GM21360 (cell line): ENCODE data around the gene AHNAK.
"Not testable (repeated sequence)": the region's sequence is repeated elsewhere in the genome, so short reads cannot be mapped to it uniquely, and the experiment has no call there.

Experiments
- ATAC-seq: cut with Tn5 transposase; IDR thresholded peaks from one replicate; pipeline ENCODE4 v1.9.1; 2021; ENCODE audit warnings: mild to moderate bottlenecking, moderate library complexity; ENCODE audit not compliant: unreplicated experiment

Gene AHNAK

GRCh38 chr11:62499944-62500649, 46.5 kb downstream of the AHNAK start:
- no peak for ATAC-seq

GRCh38 chr11:62499311-62499943, 47.2 kb downstream of the AHNAK start:
- ATAC-seq = not testable (repeated sequence)

- no peak for ATAC-seq
Observed at GRCh38 chr11:62498492-62499286, 47.9 kb downstream of the AHNAK start.

GRCh38 chr11:62498031-62498430, 48.6 kb downstream of the AHNAK start:
- ATAC-seq = no peak

DNA sequence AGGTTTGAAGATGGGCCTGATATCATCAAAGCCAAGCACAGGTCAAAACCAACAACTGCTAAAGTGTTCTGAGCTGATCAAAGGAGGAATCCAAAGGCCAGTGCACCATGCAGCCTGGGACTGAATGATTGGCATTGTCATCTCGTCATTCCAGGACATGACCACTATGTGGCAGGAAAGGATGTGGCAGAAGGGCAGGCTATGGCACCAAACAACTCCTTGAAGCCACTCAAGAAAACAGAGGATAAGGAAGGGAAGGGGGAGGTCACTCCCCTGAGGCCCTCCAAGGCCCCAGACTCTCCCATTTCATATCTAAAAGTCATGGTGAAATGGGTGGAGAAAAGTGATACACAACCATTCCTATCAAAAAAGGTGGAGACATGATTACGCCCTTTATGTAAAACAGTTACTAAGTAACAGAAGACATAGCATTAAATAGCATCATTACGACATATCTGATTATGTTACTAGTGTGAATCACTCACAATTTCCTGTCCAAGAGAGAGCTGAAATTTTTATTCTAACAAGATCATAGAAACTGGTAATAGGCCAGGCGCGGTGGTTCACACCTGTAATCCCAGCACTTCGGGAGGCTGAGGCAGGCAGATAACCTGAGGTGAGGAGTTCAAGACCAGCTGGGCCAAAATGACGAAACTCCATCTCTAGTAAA, 49.3 kb downstream of the AHNAK start:
- no peak for ATAC-seq

DNA sequence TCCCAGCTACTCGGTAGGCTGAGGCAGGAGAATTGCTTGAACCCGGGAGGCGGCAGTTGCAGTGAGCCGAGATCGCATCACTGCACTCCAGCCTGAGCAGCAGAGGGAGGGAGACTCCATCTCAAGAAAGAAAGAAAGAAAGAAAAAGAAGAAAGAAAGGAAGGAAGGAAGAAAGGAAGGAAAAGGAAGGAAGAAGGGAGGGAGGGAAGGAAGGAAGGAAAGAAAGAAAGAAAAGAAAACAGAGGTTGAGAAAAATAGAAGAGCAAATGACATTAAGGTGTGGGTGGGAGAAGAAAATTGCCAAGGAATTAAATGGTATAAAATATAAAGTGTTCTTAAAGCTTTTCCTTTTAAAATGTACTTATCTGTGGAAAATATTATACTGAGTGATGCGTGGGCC, 49.9 kb downstream of the AHNAK start:
- ATAC-seq = no peak

- ATAC-seq = no peak
Observed at GRCh38 chr11:62494246-62494645, 52.4 kb downstream of the AHNAK start.

GRCh38 chr11:62493801-62494200, 52.8 kb downstream of the AHNAK start:
- no peak for ATAC-seq

DNA sequence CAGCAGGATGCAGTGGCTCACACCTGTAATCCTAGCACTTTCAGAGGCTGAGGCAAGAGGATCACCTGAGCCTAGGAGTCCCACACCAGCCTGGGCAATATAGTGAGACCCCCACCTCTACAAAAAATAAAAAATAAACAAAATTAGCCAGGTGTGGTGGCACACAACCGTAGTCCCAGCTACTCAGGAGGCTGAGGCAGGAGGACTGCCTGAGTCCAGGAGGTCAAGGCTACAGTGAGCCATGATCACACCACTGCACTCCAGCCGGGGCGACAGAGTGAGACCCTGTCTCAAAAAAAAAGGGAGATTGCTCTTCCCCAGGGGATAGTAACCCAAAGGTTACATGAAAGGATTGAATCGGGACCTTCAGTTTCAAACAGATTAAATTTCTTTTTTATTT, 54.0 kb downstream of the AHNAK start:
- no peak for ATAC-seq

GRCh38 chr11:62491571-62492329, 54.9 kb downstream of the AHNAK start:
- no peak for ATAC-seq

- ATAC-seq = no peak
Observed at GRCh38 chr11:62489204-62489603, 57.4 kb downstream of the AHNAK start.

DNA sequence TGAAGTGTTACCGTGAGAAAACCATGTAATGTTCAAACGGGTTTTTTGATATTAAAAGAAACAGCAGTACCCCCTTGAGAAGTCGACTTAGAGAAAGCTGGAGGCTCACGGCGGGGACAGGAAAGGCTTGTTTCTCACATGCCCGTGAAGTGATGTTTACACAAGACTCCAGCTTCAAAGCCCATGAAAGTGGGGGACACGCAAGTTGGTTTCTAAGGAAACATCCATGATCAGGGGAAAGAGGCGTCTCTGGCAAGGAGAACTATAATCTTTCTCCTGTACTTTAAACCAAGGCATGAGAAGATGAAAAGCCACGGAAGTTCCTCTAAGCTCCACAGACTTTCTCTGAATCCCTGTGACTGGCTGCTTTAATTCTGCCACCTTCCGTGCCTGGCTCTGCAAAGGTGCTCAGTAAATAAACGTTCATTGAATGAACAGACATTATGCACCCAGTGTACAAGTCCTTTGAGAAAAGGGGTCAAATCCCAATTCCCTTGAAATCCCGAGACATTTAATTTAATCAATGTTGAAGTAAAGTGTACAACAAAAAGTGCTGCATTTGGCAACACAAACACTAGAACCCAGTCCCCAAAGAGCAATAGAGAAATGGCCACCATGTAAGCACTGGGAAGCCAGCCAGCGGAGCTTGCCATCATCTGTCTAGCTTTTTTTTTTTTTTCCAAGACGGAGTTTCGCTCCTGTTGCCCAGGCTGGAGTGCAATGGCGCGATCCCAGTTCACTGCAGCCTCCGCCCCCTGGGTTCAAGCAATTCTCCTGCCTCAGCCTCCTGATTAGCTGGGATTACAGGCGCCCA, 58.7 kb downstream of the AHNAK start:
- ATAC-seq = no peak

DNA sequence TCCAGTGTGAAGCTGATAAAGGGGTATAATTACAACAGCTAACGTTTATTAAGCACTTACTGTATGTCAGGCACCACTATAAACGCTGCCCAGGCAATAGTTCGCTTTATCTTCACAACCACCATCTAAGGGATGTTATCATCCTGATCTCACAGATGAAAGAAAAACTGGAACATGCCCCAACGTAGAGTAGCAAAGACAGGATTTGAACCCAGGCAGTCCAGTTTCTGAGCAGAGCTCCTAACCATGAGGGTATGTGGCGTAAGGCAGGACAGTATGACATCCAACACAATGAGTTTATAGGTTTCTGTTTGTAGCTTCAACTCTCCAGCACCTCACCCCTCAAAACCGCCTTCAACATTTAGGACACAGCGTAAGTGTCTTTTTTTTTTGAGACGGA, 59.5 kb downstream of the AHNAK start:
- ATAC-seq = no peak

DNA sequence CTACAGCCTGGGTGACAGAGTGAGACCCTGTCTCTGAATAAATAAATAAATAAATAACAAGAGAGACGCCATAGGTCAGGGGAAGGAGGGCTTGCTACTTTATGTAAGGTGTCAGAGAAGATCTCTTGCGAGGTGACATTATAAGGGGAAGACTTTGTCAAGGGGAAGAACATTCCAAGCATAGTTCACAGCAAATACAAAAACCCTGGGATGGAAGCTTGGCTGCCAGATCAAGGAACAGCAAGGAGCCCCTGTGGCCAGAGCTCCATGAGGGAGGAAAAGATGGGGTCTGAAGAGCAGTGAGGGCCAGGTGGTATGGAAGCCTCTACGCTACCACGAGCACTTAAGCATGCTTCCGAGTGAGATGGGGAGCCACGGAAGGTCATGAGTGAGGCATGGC, 62.3 kb downstream of the AHNAK start:
- no peak for ATAC-seq

DNA sequence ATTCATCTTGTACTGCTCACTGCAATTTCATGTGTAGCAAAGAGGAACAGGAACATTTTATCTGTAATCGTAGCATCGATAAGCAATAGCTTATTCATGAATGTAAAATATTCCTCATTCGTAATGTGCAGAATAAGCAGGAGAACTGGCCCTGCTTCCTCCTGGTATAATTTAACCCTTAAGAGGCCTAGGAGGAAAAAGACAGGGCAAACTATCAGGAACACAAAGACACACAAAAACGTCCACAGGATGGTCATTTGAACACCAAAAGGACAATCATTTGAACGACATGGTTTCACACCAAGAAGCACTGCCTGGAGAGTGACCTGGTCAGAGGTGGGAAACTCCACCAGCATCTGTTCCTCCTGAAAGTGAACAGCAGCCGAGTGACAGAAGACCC, 63.9 kb downstream of the AHNAK start:
- no peak for ATAC-seq

GRCh38 chr11:62479631-62480201, 66.9 kb downstream of the AHNAK start:
- no peak for ATAC-seq

GRCh38 chr11:62477927-62478326, 68.7 kb downstream of the AHNAK start:
- ATAC-seq = no peak

DNA sequence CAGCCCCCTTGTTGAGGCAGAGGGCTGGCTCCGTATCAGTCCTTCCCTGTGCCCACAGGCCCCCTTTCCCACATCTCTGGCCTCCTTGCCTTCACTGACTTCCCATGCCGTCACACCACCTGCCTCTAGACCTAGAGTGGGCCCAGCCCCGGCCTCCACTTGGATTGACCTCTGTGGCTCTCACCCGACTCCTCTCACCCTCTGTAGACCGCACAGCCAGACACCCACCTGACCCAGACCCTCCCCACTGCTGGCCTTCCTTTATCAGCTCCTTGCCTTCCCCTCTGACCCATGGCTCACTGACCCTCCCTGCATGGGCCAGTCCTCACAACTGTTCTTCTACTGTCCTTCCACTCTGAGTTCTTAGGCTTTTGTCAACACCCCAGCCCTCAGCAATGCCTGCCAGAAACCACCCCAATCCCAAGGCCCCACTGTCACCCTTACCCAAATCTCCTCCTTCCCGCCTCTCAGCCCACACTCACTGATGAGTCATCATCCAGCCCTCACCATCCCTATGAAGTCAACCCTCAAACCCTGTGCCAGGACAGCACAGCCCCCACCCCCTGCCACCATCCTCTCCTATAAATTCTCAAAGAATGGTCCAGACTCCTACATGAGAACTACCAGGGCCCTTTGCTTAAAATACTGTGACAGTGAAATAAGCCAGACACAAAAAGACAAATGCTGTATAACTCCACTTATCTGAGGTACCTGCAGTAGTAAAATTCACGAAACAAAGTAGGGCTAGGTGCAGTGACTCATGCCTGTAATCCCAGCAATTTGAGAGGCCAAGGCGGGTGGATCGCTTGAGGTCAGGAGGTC, 74.3 kb downstream of the AHNAK start:
- no peak for ATAC-seq

DNA sequence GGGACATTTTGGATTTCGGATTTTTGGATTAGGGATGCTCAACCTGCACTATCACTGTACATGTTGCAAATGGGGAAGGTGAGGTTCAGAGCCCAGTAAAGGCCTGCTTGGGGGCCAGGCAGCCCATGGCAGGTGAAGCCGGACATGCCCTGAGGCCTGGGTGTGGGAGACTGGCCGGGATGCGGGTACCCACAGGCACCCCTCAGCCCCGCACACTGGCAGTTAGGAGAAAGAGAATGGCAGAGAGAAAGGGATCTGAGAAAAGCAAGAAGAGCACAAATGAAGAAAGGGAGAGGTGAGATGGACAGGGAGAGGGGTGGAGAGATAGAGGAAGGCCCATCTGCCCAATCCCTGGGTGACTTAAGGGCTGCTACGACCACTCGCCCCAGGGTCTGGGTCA, 75.0 kb downstream of the AHNAK start:
- no peak for ATAC-seq
